ENCODE measurements around the gene C17orf50.

- TF ChIP-seq POLR2A (IDR thresholded peaks at IDR 0.05) (no peak), CTCF (IDR thresholded peaks at IDR 0.05 in 4 of 5, conservative IDR thresholded peaks at IDR 0.05 in 1 of 5) (no peak)
Observed at GRCh38 chr17:35778641-35779196, 18.0 kb downstream of the C17orf50 start.
